Activated naive CD8-positive, alpha-beta T cell treated with anti-CD3 and anti-CD28 coated beads, Interleukin-2, amount 10 ng/mL, durations not matched to agents 7 days and 5 days (primary cell): ENCODE results near the gene PPP1R14B. TPM values are rescaled to one million over a fixed set of nuclear protein-coding genes. Genes with fewer than 3 reads are reported as not detected.
A peak's percentile ranks its signal among the peaks of the same experiment; 100 is the strongest.

Experiments used
- ATAC-seq: fragments of 150-1000 bp; cut with Tn5 transposase; one replicate; pipeline ENCODE4 v1.10.0; 2021; ENCODE audit warnings: low read depth, moderate library complexity
- POLR2A ChIA-PET: fragments of 350-600 bp; sonication (Branson Sonifier 250); formaldehyde crosslinking; loops from one replicate; lab custom pipeline; 2021; ENCODE audit warnings: antibody characterized with exemption; lab: Charles Lee
- DNase-seq: peaks from one replicate; pipeline ENCODE4 v3.0.0; 2021
- H3K27ac Mint-ChIP-seq: one replicate; pipeline ENCODE4 v1.8.0; 2022; ENCODE audit warnings: mild to moderate bottlenecking, mixed read lengths
- H3K27me3 Mint-ChIP-seq: one replicate; pipeline ENCODE4 v1.8.0; 2022; ENCODE audit warnings: mild to moderate bottlenecking, moderate library complexity, mixed read lengths
- H3K36me3 Mint-ChIP-seq: one replicate; pipeline ENCODE4 v1.8.0; 2021; ENCODE audit warnings: mild to moderate bottlenecking, mixed read lengths
- H3K4me1 Mint-ChIP-seq: one replicate; pipeline ENCODE4 v1.8.0; 2021; ENCODE audit warnings: mixed read lengths
- H3K4me3 Mint-ChIP-seq: one replicate; pipeline ENCODE4 v1.8.0; 2022; ENCODE audit warnings: mild to moderate bottlenecking, moderate library complexity, mixed read lengths
- H3K9me3 Mint-ChIP-seq: one replicate; pipeline ENCODE4 v1.8.0; 2021; ENCODE audit warnings: mixed read lengths
- total RNA-seq, 2 experiments: library from RNA; stranded (reverse); gene quantifications; one replicate each; pipeline ENCODE4 v1.2.3, GENCODE V29; 2021

PPP1R14B gene
- total RNA-seq, 2 experiments from 2014 or later, result 122 to 124 TPM

GRCh38 chr11:64227405-64227956 is 19.3 kb downstream of the PPP1R14B start:
- Mint-ChIP-seq H3K9me3 (no peaks in the 10 kb centered on the region), H3K27ac (peak overlapping the region; percentile 88), H3K4me3 (peak overlapping the region; percentile 92), H3K4me1 (peaks cover 32% of the 10 kb centered on the region), H3K36me3 (peaks cover 3% of the 10 kb centered on the region), H3K27me3 (no peaks in the 10 kb centered on the region)
- no peak for DNase-seq
- POLR2A ChIA-PET, result interaction anchor here (1.1 to 26.2 kb wide), 8 partner anchors 8 to 42 kb away, joined by 3 to 419 read pairs (median 20); partner anchors contain the start of genes FERMT3, FKBP2, PPP1R14B and STIP1
- no peak for ATAC-seq

- no peaks in the 10 kb centered on the region for H3K9me3 Mint-ChIP-seq
- peaks cover 3% of the 10 kb centered on the region for H3K36me3 Mint-ChIP-seq
- peak; percentile 51 for ATAC-seq
- H3K4me1 Mint-ChIP-seq, result peaks cover 26% of the 10 kb centered on the region
- POLR2A ChIA-PET, result interaction anchor here (0.9 to 26.2 kb wide), 14 partner anchors 9 to 1385 kb away, joined by 3 to 419 read pairs (median 8); partner anchors contain the start of genes FERMT3, FKBP2, PLCB3 and PPP1R14B
- H3K4me3 Mint-ChIP-seq, result peak overlapping the region; percentile 92
- DNase-seq, result peak; percentile 77
- H3K27ac Mint-ChIP-seq, result peak overlapping the region; percentile 88
- H3K27me3 Mint-ChIP-seq, result no peaks in the 10 kb centered on the region
Measured at GRCh38 chr11:64226507-64227051, 20.2 kb downstream of the PPP1R14B start.

- Mint-ChIP-seq H3K4me3 (peak within 1 kb of the TSS; percentile 92), H3K4me1 (peaks cover 24% of the 10 kb centered on the region), H3K36me3 (peaks cover 3% of the 10 kb centered on the region), H3K9me3 (no peaks in the 10 kb centered on the region), H3K27me3 (no peaks in the 10 kb centered on the region), H3K27ac (peak within 1 kb of the TSS; percentile 88)
- peak; percentile 98 for DNase-seq
- POLR2A ChIA-PET, result interaction anchor here (0.5 to 26.2 kb wide), 13 partner anchors 10 to 1684 kb away, joined by 3 to 419 read pairs (median 11); partner anchors contain the start of genes FERMT3, FKBP2, PLCB3 and PPP1R14B
- peak; percentile 48 for ATAC-seq
Measured at GRCh38 chr11:64225608-64226506, 20.9 kb downstream of the PPP1R14B start, which contains the start of the genes NUDT22 and TRPT1. Gene NUDT22 (plus strand): TSS chr11:64226274. CDS start chr11:64226653, 379 bp downstream. Gene TRPT1 (minus strand): TSS chr11:64226186. CDS start chr11:64225860, 326 bp downstream.

- no peak for ATAC-seq
- Mint-ChIP-seq H3K4me1 (peaks cover 23% of the 10 kb centered on the region), H3K27me3 (no peaks in the 10 kb centered on the region), H3K4me3 (peak overlapping the region; percentile 92), H3K36me3 (peaks cover 3% of the 10 kb centered on the region), H3K27ac (peak overlapping the region; percentile 88), H3K9me3 (no peaks in the 10 kb centered on the region)
- no peak for DNase-seq
- POLR2A ChIA-PET, result interaction anchor here (0.5 to 26.2 kb wide), 6 partner anchors 15 to 1685 kb away, joined by 4 to 419 read pairs (median 30); partner anchors contain the start of genes FERMT3, FKBP2, PRDX5 and STIP1
Measured at GRCh38 chr11:64224891-64225607, 21.7 kb downstream of the PPP1R14B start.

GRCh38 chr11:64224151-64224890 is 22.4 kb downstream of the PPP1R14B start:
- peaks cover 19% of the 10 kb centered on the region for H3K4me1 Mint-ChIP-seq
- peak; percentile 35 for DNase-seq
- H3K27ac Mint-ChIP-seq, result peak overlapping the region; percentile 88
- H3K9me3 Mint-ChIP-seq, result no peaks in the 10 kb centered on the region
- H3K4me3 Mint-ChIP-seq, result peak overlapping the region; percentile 92
- H3K27me3 Mint-ChIP-seq, result no peaks in the 10 kb centered on the region
- peaks cover 2% of the 10 kb centered on the region for H3K36me3 Mint-ChIP-seq
- no peak for ATAC-seq
- POLR2A ChIA-PET, result interaction anchor here (1.5 to 26.2 kb wide), 5 partner anchors 12 to 93 kb away, joined by 4 to 419 read pairs (median 11); partner anchors contain the start of genes FERMT3, PRDX5, STIP1 and TRMT112

- Mint-ChIP-seq H3K27ac (no peak overlapping the region), H3K27me3 (no peaks in the 10 kb centered on the region), H3K4me1 (peaks cover 17% of the 10 kb centered on the region), H3K9me3 (no peaks in the 10 kb centered on the region), H3K4me3 (no peak overlapping the region), H3K36me3 (peaks cover 6% of the 10 kb centered on the region)
- POLR2A ChIA-PET, result interaction anchor here (0.5 to 26.2 kb wide), 8 partner anchors 13 to 294 kb away, joined by 3 to 419 read pairs (median 4); partner anchors contain the start of genes FERMT3 and STIP1
- DNase-seq (peak; percentile 30), ATAC-seq (no peak)
Measured at GRCh38 chr11:64223001-64223651, 23.6 kb downstream of the PPP1R14B start.

GRCh38 chr11:64222651-64223000 is 24.1 kb downstream of the PPP1R14B start:
- Mint-ChIP-seq H3K27me3 (no peaks in the 10 kb centered on the region), H3K36me3 (peaks cover 8% of the 10 kb centered on the region), H3K9me3 (no peaks in the 10 kb centered on the region), H3K4me1 (peaks cover 12% of the 10 kb centered on the region), H3K27ac (no peak overlapping the region), H3K4me3 (no peak overlapping the region)
- POLR2A ChIA-PET, result interaction anchor here (0.5 to 26.2 kb wide), 5 partner anchors 13 to 294 kb away, joined by 3 to 419 read pairs (median 5); partner anchors contain the start of gene FERMT3
- no peak for ATAC-seq
- DNase-seq, result no peak

GRCh38 chr11:64220798-64221197 is 25.9 kb downstream of the PPP1R14B start:
- ATAC-seq, result no peak
- Mint-ChIP-seq H3K36me3 (peaks cover 11% of the 10 kb centered on the region), H3K27ac (no peak overlapping the region), H3K4me3 (no peak overlapping the region), H3K27me3 (no peaks in the 10 kb centered on the region), H3K4me1 (peaks cover 7% of the 10 kb centered on the region), H3K9me3 (no peaks in the 10 kb centered on the region)
- DNase-seq, result no peak
- POLR2A ChIA-PET, result interaction anchor here (1.3 to 26.2 kb wide), 3 partner anchors 9 to 35 kb away, joined by 3 to 419 read pairs (median 4); partner anchors contain the start of genes DNAJC4, FERMT3 and STIP1

- Mint-ChIP-seq H3K4me3 (no peak overlapping the region), H3K36me3 (peaks cover 11% of the 10 kb centered on the region), H3K27me3 (no peaks in the 10 kb centered on the region), H3K9me3 (no peaks in the 10 kb centered on the region), H3K27ac (no peak overlapping the region), H3K4me1 (peaks cover 5% of the 10 kb centered on the region)
- DNase-seq, result no peak
- no peak for ATAC-seq
- POLR2A ChIA-PET, result interaction anchor here (1.3 to 26.2 kb wide), 4 partner anchors 10 to 35 kb away, joined by 3 to 419 read pairs (median 4); partner anchors contain the start of genes DNAJC4, FERMT3 and STIP1
Measured at GRCh38 chr11:64220271-64220670, 26.5 kb downstream of the PPP1R14B start.

- peaks cover 16% of the 10 kb centered on the region for H3K36me3 Mint-ChIP-seq
- ATAC-seq, result no peak
- H3K4me1 Mint-ChIP-seq, result peaks cover 5% of the 10 kb centered on the region
- DNase-seq, result no peak
- H3K27me3 Mint-ChIP-seq, result no peaks in the 10 kb centered on the region
- H3K4me3 Mint-ChIP-seq, result no peak overlapping the region
- POLR2A ChIA-PET, result interaction anchor here (1.3 to 26.2 kb wide), 3 partner anchors 10 to 34 kb away, joined by 3 to 419 read pairs (median 4); partner anchors contain the start of genes FERMT3 and STIP1
- no peaks in the 10 kb centered on the region for H3K9me3 Mint-ChIP-seq
- no peak overlapping the region for H3K27ac Mint-ChIP-seq
Measured at GRCh38 chr11:64219755-64220154, 27.0 kb downstream of the PPP1R14B start.

GRCh38 chr11:64219354-64219684 is 27.4 kb downstream of the PPP1R14B start:
- no peak overlapping the region for H3K27ac Mint-ChIP-seq
- H3K4me1 Mint-ChIP-seq, result peaks cover 5% of the 10 kb centered on the region

More at GRCh38 chr11:64219354-64219684, 27.4 kb downstream of the PPP1R14B start:
- POLR2A ChIA-PET, result interaction anchor here (1.3 to 26.2 kb wide), 3 partner anchors 10 to 34 kb away, joined by 3 to 419 read pairs (median 4); partner anchors contain the start of genes FERMT3 and STIP1
- ATAC-seq, result no peak
- Mint-ChIP-seq H3K4me3 (no peak overlapping the region), H3K9me3 (no peaks in the 10 kb centered on the region), H3K36me3 (peaks cover 19% of the 10 kb centered on the region), H3K27me3 (no peaks in the 10 kb centered on the region)
- no peak for DNase-seq
